Measurements from ENCODE around the gene PCDHGA5.

- TF ChIP-seq POLR2AphosphoS5 (IDR thresholded peaks at IDR 0.05; ENCODE audit: low read depth, low read length) (no peak), REST (IDR thresholded peaks at IDR 0.05; ENCODE audit: insufficient read depth in 1 of 2, low read depth in 2 of 2, low read length in 2 of 2) (no peak), SIN3A (IDR thresholded peaks at IDR 0.05; ENCODE audit: borderline replicate concordance, insufficient read depth, low read length) (no peak), TAF1 (IDR thresholded peaks at IDR 0.05; ENCODE audit: borderline replicate concordance, insufficient read depth, low read length) (no peak)
These were observed 25.2 kb upstream of the PCDHGA5 start, which contains the start of gene PCDHGA2 for GRCh38 chr5:141338538-141339306.

Measured in PFSK-1 (cell line).